B cell (primary cell): ENCODE data around the gene LHX5. TPM values are rescaled to one million over a fixed set of nuclear protein-coding genes. Genes with fewer than 3 reads are reported as not detected.

ENCODE experiments used
- ATAC-seq: fragments of 200-7000 bp; cut with Tn5 transposase; one replicate; pipeline ENCODE4 v1.10.0; 2021; ENCODE audit warnings: low read depth, mild to moderate bottlenecking, moderate number of reproducible peaks, moderate library complexity
- CTCF ChIA-PET: fragments of 350-600 bp; sonication (Branson Sonifier 250); formaldehyde crosslinking; loops from one replicate; lab custom pipeline; 2021; ENCODE audit warnings: antibody characterized with exemption, inconsistent platforms; lab: Charles Lee
- POLR2A ChIA-PET: fragments of 350-600 bp; sonication (Branson Sonifier 250); formaldehyde crosslinking; loops from one replicate; lab custom pipeline; 2021; ENCODE audit warnings: antibody characterized with exemption; lab: Charles Lee
- DNase-seq: peaks from one replicate; pipeline ENCODE4 v3.0.0; 2013
- H2AFZ ChIP-seq: 2 replicates; pipeline ENCODE4 v1.6.1; 2012; ENCODE audit warnings: mild to moderate bottlenecking, low read depth, low read length; ENCODE audit not compliant: insufficient read depth, poor library complexity, severe bottlenecking
- H3K27ac ChIP-seq, 2 donors: 1 replicate in 1 of 2; 2 replicates in 1 of 2; pipeline ENCODE4 v1.5.1; 2012 to 2013; ENCODE audit warnings: low read length in 2 of 2, mild to moderate bottlenecking in 2 of 2, moderate library complexity in 1 of 2
- H3K27me3 ChIP-seq, 4 experiments: fragments of 200-600 bp in 1 of 4; sonication (generic) in 1 of 4; replicated peaks in 1 of 4; 1 replicate in 2 of 4; 2 replicates in 2 of 4; pipeline versions ENCODE4 v1.6.1 to v1.7.0; 2013 to 2016; ENCODE audit warnings: low read length in 3 of 4, mild to moderate bottlenecking in 2 of 4, mixed read lengths in 1 of 4, moderate library complexity in 1 of 4; ENCODE audit not compliant: insufficient read depth in 4 of 4, control insufficient read depth in 3 of 4; ENCODE audit errors: control extremely low read depth in 1 of 4
- H3K36me3 ChIP-seq, 2 experiments: replicated peaks in 1 of 2; 1 replicate in 1 of 2; 2 replicates in 1 of 2; pipeline versions ENCODE4 v1.6.1 to v1.7.1; 2013; ENCODE audit warnings: low read length in 1 of 2; ENCODE audit not compliant: insufficient read depth in 2 of 2, control insufficient read depth in 1 of 2; ENCODE audit errors: control extremely low read depth in 1 of 2, extremely low read depth in 1 of 2
- H3K4me1 ChIP-seq, 2 donors: fragments of 200-600 bp in 1 of 2; sonication (generic) in 1 of 2; 1 replicate in 1 of 2; 2 replicates in 1 of 2; pipeline versions ENCODE4 v1.5.1 to v1.6.1; 2013 to 2017; ENCODE audit warnings: low read length in 2 of 2; ENCODE audit not compliant: control insufficient read depth in 2 of 2, insufficient read depth in 2 of 2
- H3K4me2 ChIP-seq: replicated peaks from 2 replicates; pipeline ENCODE3; 2012; ENCODE audit warnings: mild to moderate bottlenecking, low read depth, low read length; ENCODE audit not compliant: poor library complexity, severe bottlenecking
- H3K4me3 ChIP-seq, 5 experiments: fragments of 200-600 bp in 1 of 5; sonication (generic) in 1 of 5; 1 replicate in 3 of 5; 2 replicates in 2 of 5; pipeline versions ENCODE4 v1.5.1 to v1.7.0; 2011 to 2016; ENCODE audit warnings: low read length in 4 of 5, mild to moderate bottlenecking in 4 of 5, low read depth in 2 of 5, control low read depth in 1 of 5, moderate library complexity in 1 of 5; ENCODE audit not compliant: insufficient read depth in 1 of 5; ENCODE audit errors: control extremely low read depth in 1 of 5, extremely low read depth in 1 of 5
- H3K79me2 ChIP-seq: fragments of 200-600 bp; sonication (generic); one replicate; pipeline ENCODE4 v1.6.0; 2016; ENCODE audit warnings: low read length; ENCODE audit not compliant: control insufficient read depth, insufficient read depth
- H3K9ac ChIP-seq: fragments of 200-600 bp; sonication (generic); 2 replicates; pipeline ENCODE4 v1.6.1; 2017; ENCODE audit warnings: mild to moderate bottlenecking, low read length, moderate library complexity
- H3K9me3 ChIP-seq, 3 donors: one replicate each; pipeline versions ENCODE4 v1.6.1 to v1.7.1; 2013; ENCODE audit warnings: low read length in 2 of 3; ENCODE audit not compliant: control insufficient read depth in 2 of 3, insufficient read depth in 1 of 3; ENCODE audit errors: control extremely low read depth in 1 of 3
- H4K20me1 ChIP-seq: 2 replicates; pipeline ENCODE4 v1.6.0; 2012; ENCODE audit warnings: mild to moderate bottlenecking, low read length; ENCODE audit not compliant: insufficient read depth, control insufficient read depth, poor library complexity, severe bottlenecking
- H3K27ac Mint-ChIP-seq: one replicate; pipeline ENCODE4 v1.8.0; 2021; ENCODE audit warnings: mixed read lengths
- H3K27me3 Mint-ChIP-seq: one replicate; pipeline ENCODE4 v1.8.0; 2021; ENCODE audit warnings: mixed read lengths
- H3K4me1 Mint-ChIP-seq: one replicate; pipeline ENCODE4 v1.8.0; 2021; ENCODE audit warnings: mixed read lengths
- H3K4me3 Mint-ChIP-seq: one replicate; pipeline ENCODE4 v1.8.0; 2021; ENCODE audit warnings: mixed read lengths
- H3K9me3 Mint-ChIP-seq: one replicate; pipeline ENCODE4 v1.8.0; 2022; ENCODE audit warnings: mixed read lengths; ENCODE audit not compliant: insufficient read depth
- EZH2 ChIP-seq: IDR thresholded peaks from 2 replicates; pipeline ENCODE4 v1.6.1; 2012; ENCODE audit warnings: borderline replicate concordance, low read depth, mild to moderate bottlenecking, moderate library complexity, low read length; ENCODE audit not compliant: insufficient read depth, poor library complexity, severe bottlenecking
- WGBS: methylation state at CpG from one replicate; pipeline ENCODE4 v1.1.5; 2013; ENCODE audit warnings: missing lambda C conversion rate; ENCODE audit not compliant: insufficient coverage; 5-methylcytosine and 5-hydroxymethylcytosine counted together
- intact Hi-C: fragments of 100-400 bp; cut with micrococcal nuclease; formaldehyde crosslinking; loops from one replicate; pipeline ENCODE4 v1.10.0; 2022
- polyA plus RNA-seq: library from polyadenylated mRNA; depleted of rRNA; stranded (reverse); fragments of >200 nt; gene quantifications from 2 replicates; pipeline ENCODE4 v1.2.3, GENCODE V29; 2012
- total RNA-seq, 2 donors: library from RNA; stranded (reverse); fragments of 120-200 nt in 1 of 2; gene quantifications; 1 replicate in 1 of 2; 2 replicates in 1 of 2; pipeline versions ENCODE4 v1.2.3 to v1.2.4, GENCODE V29; 2013 to 2022
- TF ChIP-seq, protein P1 (sequence below): fragments of 200-600 bp; IDR thresholded peaks from one replicate; pipeline ENCODE4 v1.8.0; 2022; ENCODE audit warnings: antibody characterized with exemption, mild to moderate bottlenecking

Gene LHX5
- total and polyA plus RNA-seq, 2 donors (not counting 1 experiment from before 2014, with no cell fraction given): not detected

DNA sequence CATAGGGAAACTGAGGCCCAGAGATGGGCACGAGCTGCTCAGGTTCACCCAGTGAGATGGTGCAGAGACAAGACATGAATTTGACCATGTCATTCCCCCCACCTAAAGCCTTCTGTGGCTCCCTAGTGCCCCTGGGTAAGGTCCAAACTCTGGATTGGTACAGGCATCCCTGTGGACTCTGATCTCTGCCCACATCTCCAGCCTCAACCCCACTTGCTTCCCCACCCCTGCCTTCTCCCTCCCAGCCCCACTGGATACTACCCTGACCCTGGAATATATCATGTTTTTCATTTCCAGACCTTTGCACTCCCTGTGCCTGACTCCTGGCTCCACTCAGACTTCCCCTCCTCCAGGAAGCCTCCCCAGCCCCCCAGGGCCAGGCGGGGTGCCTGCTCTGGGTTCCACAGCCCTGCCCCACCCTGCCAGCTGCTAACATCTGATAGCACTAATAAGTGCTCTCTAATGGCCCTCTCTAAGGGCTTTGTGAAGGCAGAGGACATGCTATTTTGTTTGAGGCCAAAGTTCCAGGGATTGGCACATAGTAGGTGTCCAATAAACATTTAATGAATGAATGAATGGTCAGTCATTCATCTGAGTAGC, 50.6 kb downstream of the LHX5 start:
- Mint-ChIP-seq H3K27ac (no peak overlapping the region), H3K4me3 (no peak overlapping the region), H3K9me3 (no peaks in the 10 kb centered on the region), H3K27me3 (peaks cover 9% of the 10 kb centered on the region), H3K4me1 (peaks cover 23% of the 10 kb centered on the region)
- WGBS: 78% methylated on average over 1 of the region's 2 CpGs
- Histone ChIP-seq H3K4me1 (peaks cover 10 to 21% of the 10 kb centered on the region in 2 donors), H3K36me3 (no peaks in the 10 kb centered on the region), H4K20me1 (no peaks in the 10 kb centered on the region), H3K27ac (no peak overlapping the region), H3K9me3 (peaks cover 0 to 3% (median 0%) of the 10 kb centered on the region in 3 donors), H3K4me2 (no peak overlapping the region), H3K79me2 (no peaks in the 10 kb centered on the region), H3K9ac (no peak overlapping the region), H3K4me3 (no peak overlapping the region), H2AFZ (no peak overlapping the region), H3K27me3 (peaks cover 0 to 5% (median 2%) of the 10 kb centered on the region in 4 experiments)
- POLR2A ChIA-PET: interaction anchor here (0.6 kb wide), 1 partner anchor 95 kb away, joined by 4 read pairs; no protein-coding TSS in a partner anchor
- ATAC-seq (no peak), DNase-seq (no peak)
- CTCF ChIA-PET: no interaction called here
- intact Hi-C loops: no loop called here
- no peak for TF ChIP-seq EZH2
- TF ChIP-seq, protein P1, sequence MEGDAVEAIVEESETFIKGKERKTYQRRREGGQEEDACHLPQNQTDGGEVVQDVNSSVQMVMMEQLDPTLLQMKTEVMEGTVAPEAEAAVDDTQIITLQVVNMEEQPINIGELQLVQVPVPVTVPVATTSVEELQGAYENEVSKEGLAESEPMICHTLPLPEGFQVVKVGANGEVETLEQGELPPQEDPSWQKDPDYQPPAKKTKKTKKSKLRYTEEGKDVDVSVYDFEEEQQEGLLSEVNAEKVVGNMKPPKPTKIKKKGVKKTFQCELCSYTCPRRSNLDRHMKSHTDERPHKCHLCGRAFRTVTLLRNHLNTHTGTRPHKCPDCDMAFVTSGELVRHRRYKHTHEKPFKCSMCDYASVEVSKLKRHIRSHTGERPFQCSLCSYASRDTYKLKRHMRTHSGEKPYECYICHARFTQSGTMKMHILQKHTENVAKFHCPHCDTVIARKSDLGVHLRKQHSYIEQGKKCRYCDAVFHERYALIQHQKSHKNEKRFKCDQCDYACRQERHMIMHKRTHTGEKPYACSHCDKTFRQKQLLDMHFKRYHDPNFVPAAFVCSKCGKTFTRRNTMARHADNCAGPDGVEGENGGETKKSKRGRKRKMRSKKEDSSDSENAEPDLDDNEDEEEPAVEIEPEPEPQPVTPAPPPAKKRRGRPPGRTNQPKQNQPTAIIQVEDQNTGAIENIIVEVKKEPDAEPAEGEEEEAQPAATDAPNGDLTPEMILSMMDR: no peak

DNA sequence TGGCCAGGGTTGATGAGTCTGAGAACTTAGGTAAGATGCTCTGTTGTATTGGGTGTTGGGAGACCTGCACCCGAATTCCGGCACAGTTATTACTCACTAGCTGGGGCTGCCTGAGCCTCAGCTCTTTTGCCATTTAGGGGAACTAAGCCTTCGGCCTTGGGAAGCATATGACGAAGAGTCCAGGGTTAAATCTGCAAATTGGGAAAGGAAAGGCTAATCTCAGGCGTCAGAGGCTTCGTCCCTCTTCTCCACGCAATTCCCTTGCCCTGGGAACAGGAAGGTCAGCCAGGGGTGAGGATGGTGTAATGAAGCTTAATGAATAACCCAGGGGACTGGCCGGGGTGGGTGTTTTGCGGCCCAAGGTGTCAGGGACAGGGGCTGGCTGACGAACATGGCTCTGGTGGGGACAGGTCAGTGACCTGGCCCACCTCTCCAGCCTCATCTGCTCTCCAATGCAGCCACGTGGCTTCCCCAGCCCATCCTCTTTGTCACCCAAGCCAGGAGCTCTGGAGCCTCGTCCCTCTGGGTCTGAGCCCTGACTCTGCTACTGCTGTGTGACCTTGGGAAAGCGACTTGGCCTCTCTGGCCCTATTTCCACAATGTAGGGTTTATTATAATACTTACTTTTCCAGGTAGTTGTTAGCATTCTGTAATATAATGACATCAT, 53.3 kb downstream of the LHX5 start:
- no peak for ATAC-seq
- ChIA-PET POLR2A (no interaction called here), CTCF (no interaction called here)
- H2AFZ ChIP-seq: no peak overlapping the region
- no peaks in the 10 kb centered on the region for H4K20me1 ChIP-seq
- peaks cover 10 to 20% of the 10 kb centered on the region in 2 donors for H3K4me1 ChIP-seq
- H3K27me3 ChIP-seq: peaks cover 0 to 5% (median 0%) of the 10 kb centered on the region in 4 experiments
- no peak overlapping the region for H3K27ac ChIP-seq
- Mint-ChIP-seq H3K27ac (no peak overlapping the region), H3K9me3 (no peaks in the 10 kb centered on the region), H3K4me1 (peaks cover 24% of the 10 kb centered on the region), H3K27me3 (peaks cover 7% of the 10 kb centered on the region), H3K4me3 (no peak overlapping the region)
- intact Hi-C loops: no loop called here
- no peak for DNase-seq
- no peak overlapping the region for H3K4me3 ChIP-seq
- H3K9ac ChIP-seq: no peak overlapping the region
- TF ChIP-seq, protein P1: no peak
- TF ChIP-seq EZH2: no peak
- no peaks in the 10 kb centered on the region for H3K79me2 ChIP-seq
- H3K4me2 ChIP-seq: no peak overlapping the region
- 88% methylated on average over 10 of the region's 13 CpGs for WGBS
- H3K36me3 ChIP-seq: no peaks in the 10 kb centered on the region
- H3K9me3 ChIP-seq: peaks cover 0 to 3% (median 0%) of the 10 kb centered on the region in 3 donors
